Measurements from ENCODE around the gene PPIL1.

- TF ChIP-seq ZBTB33 (IDR thresholded peaks at IDR 0.05), result no peak
- TF ChIP-seq JUND (IDR thresholded peaks at IDR 0.05), result no peak
- TF ChIP-seq YY1 (IDR thresholded peaks at IDR 0.05), result no peak
- no peak for TF ChIP-seq REST (IDR thresholded peaks at IDR 0.05)
- no peak for TF ChIP-seq CTCF (IDR thresholded peaks at IDR 0.05; ENCODE audit: low read depth, low read length, missing input control)
- no peak for TF ChIP-seq TAF1 (conservative IDR thresholded peaks at IDR 0.05)
- TF ChIP-seq HNF4A (conservative IDR thresholded peaks at IDR 0.05), result no peak
- no peak for TF ChIP-seq MAX (IDR thresholded peaks at IDR 0.05)
- no peak for TF ChIP-seq RAD21 (IDR thresholded peaks at IDR 0.05)
- TF ChIP-seq EGR1 (IDR thresholded peaks at IDR 0.05; ENCODE audit: low read depth in 2 of 2), result no peak
Observed at GRCh38 chr6:36808634-36809033, 66.0 kb downstream of the PPIL1 start.

Measured in liver (tissue), 3 donors.